Left kidney (tissue), 2 donors: ENCODE results near the gene SNHG17. TPM values are rescaled to one million over a fixed set of nuclear protein-coding genes. Genes with fewer than 3 reads are reported as not detected.
"Not testable (repeated sequence)": the region's sequence is repeated elsewhere in the genome, so short reads cannot be mapped to it uniquely, and the experiment has no call there.

Source experiments
- DNase-seq: peaks from one replicate; pipeline ENCODE4 v3.0.0-alpha.2; 2013
- polyA plus RNA-seq: library from polyadenylated mRNA; unstranded; fragments of 120-200 nt; gene quantifications from one replicate; pipeline ENCODE4 v1.2.1, GENCODE V29; 2013; ENCODE audit not compliant: insufficient read length

The SNHG17 gene
- polyA plus RNA-seq, 1 donor = 43.1 TPM

DNA sequence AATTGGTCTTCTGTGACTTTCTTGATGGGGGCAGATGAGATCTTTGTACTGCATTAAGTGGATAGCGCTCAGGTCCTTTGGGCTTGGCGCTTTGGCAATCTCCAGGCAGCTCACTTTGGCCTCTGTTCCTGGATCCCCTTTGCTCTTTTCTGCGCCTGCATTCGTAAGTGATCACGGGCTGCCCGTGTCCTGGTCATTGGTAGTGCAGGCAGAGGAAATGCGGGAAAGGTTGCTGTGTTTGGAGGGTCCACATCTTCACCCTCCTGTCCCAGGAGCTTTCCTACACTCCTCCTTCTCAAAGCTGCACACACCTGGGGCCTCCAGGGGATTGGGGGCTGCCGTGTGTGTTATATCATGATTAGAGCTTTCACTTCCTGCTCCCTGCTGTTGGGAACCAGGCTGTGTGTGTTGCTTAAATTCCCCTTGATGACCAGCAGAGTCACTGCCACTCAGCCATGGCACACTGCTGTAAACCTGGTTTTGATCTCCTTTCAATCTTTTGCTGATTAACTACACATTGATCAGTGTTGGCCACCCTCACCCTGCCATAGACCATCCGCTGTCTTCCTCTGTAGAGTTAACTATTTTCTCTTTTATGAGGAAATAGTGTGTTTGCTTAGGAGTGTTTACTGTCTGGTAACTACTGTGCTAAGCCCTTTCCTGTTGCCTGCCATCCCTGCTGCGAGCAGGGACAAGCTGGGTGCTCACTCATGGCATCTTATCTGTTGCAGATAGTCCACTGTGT is 13.0 kb upstream of the SNHG17 start:
- no peak for DNase-seq

GRCh38 chr20:38447251-38447661 is 12.1 kb upstream of the SNHG17 start:
- no peak for DNase-seq

DNA sequence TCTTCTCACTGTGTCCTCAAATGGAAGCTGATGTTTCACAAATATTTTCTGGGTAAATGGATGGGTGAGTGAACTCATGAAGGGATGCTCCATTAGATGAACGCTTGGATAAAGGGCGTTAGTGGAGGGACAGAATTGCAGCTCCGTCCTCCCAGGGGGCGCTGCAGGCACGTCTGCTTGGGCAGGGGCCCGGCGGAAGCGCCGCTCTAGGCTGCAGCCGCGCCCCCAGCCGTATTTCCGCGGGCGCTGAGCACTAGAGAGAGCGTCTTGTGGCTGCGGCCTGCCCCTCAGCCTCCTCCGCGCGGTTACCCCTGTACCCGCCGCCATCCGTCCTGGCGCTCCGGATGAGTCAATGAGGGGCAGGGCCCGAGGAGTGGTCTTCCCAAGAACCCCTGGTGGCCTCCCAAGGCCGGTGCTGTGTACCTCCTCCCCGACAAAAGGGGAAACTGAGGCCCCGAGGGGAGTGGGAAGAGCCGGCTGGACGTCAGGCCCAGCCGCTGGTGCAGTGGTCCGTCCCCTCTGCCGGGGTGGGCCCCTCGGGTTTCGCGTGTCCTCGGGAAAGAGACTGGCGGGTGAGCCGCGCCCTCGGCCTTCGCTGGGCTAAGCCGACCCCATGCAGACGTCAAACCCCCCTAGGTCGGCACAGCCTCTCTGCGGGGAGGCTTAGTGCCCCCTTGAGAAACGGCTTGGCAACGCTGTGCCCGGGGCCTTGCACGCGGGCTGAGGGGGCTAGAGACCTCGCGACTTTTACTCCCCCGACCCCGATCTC is 11.5 kb upstream of the SNHG17 start:
- DNase-seq = peak; percentile 88

- no peak for DNase-seq
These were observed 10.8 kb upstream of the SNHG17 start for GRCh38 chr20:38445901-38446425.

- no peak for DNase-seq
These were observed 10.3 kb upstream of the SNHG17 start for GRCh38 chr20:38445381-38445796.

DNA sequence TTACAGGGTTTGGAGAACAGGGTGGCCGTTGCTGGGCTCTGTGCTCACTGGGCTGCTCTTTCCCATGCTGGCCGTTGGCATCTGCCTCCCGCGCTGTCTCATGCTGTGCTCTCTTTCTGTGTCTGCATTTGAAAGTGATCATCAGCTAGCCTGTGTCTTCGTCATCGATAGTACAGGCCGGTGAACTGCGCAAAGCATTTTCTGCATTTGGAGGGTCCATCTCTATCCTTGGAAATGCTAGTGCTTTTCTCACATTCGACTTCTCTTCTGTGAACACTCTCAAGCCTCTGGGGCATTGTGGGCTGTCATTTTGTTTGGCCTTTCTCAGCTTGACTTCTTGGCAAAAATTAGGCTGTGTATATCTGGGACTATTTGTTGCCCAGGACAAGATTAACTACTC is 6.8 kb upstream of the SNHG17 start:
- DNase-seq = no peak

DNA sequence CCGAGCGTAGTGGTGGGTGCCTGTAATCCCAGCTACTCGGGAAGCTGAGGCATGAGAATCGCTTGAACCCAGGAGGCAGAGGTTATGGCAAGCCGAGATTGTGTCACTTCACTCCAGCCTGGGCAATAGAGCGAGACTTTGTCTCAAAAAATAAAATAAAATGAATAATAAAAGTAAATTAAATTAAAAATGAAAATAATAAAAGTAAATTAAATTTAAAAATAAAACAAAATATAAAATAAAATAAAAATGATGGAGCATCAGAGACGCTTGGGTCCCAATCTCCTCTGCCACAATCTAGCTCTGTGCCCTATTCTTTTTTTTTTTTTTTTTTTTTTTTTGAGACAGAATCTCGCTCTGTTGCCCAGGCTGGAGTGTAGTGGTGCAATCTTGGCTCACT is 6.0 kb upstream of the SNHG17 start:
- DNase-seq = not testable (repeated sequence)

DNA sequence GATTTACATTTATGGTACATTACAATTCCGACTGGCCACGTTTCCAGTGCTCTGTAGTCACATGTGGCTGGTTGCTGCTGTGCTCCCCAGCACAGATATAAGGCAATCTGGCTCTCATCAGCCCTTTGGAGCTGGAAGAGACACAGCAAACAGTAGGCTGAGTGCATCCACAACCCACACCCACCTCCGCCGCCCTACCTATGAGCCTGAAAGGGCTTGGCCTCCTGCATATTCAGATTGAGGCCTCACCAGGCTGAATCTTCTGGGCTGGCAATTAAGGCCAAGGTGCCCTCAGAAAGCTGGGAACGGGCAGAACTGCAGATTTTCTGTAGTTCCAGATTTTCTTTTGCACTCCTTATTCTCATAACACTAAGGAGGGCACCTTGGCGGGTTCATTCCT is 2.7 kb upstream of the SNHG17 start:
- DNase-seq = no peak

DNA sequence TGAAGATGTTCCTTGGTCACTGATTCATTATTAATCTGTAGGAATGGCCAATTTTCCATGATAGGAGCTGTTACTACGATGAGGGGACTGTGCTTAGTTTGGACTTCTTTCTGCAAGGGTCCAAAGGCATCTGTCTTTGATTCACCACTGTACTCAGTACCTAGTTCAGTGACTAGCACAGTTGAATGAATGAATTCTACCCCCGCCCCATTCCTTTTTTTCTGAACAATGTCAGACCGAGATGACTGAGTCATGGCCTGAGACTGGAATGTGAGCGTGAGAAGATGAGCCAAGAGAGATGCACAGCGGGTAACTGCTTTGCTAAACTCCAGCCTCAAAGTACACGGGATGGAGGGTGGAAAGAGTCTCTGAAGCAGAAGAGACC is 419 bp upstream of the SNHG17 start:
- DNase-seq = no peak

GRCh38 chr20:38434301-38434741 is 807 bp downstream of the SNHG17 start:
- DNase-seq = no peak

- DNase-seq = no peak
These were observed 1.7 kb downstream of the SNHG17 start for GRCh38 chr20:38433304-38433972.

DNA sequence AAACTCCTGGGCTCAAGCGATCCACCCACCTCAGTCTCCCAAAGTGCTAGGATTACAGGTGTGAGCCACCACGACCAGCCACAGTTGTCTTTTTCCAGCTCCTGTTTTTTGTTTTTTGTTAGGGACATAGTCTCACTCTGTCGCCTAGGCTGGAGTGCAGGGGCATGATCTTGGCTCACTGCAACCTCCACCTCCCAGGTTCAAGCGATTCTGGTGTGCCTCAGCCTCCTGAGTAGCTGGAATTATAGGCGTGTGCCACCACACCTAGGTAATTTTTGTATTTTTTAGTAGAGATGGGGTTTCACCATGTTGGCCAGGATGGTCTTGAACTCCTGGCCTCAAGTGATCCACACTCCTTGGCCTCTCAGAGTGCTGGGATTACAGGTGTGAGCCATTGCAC is 2.3 kb downstream of the SNHG17 start:
- not testable (repeated sequence) for DNase-seq

DNA sequence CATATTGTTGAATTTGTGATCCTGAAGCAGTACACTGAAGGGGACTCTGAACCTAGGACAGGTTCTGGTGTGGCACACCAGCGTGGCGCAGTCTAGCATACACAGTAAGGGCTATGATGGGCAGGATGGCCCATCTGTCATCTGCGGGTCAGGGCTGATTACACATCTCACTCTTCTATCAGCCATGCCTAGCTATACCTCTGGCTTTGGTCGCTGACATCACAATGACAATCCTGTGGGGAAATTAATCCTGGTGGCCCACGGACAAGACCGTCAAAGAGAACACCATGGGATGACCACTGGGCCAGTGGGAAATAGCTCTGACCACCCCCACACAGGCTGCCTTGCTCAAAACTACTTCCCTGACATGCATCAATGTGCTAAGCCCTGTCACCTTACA is 2.8 kb downstream of the SNHG17 start:
- DNase-seq = no peak

DNA sequence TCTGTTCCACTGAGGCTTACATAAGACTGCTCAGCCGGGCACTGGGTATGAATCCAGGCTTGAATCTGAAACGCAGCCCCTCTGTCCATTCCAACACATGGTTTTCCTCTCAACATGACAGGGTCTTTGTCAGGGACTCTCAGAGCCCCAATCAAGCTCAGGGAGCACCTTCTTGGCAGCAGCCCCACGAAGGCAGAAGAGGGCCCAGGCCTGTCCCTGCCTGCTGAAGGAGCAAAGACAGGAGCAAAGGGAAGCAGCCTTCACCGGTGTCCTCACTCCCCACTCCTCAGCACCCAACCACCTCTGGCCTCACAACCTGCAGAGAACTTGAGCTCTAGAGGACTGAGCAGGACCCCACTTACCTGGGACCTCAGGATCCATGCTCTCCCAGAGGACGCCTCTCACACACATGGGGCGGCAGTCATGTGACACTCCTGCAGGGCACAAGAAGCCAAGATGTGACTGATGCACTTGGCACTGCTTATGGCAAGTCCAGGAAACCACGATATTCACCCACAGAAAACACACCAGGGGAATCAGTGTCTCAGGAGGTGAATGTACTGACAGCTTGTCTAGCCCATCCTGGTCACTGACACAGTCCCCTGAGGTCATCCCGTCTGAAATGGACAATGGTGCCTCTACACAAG is 4.3 kb downstream of the SNHG17 start:
- no peak for DNase-seq

DNA sequence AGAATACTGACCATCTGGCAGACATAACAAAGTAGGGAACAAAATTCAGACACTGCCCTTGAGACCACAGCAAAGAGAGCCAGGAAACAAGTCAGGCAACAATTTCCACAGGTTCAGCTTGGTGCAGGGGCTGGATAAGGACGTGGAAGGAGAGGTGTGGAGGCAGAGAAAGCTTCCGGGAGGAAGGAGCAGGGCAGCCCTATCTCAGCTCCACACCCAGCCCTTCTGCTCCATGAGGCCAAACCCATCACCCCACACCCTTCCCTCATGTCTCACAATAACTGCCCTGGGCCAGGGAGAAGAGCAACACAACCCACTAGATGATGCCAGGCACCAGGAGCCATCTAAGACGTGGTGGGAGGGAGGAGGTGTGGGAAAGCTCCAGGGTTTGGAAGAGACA is 5.8 kb downstream of the SNHG17 start:
- DNase-seq = no peak

DNA sequence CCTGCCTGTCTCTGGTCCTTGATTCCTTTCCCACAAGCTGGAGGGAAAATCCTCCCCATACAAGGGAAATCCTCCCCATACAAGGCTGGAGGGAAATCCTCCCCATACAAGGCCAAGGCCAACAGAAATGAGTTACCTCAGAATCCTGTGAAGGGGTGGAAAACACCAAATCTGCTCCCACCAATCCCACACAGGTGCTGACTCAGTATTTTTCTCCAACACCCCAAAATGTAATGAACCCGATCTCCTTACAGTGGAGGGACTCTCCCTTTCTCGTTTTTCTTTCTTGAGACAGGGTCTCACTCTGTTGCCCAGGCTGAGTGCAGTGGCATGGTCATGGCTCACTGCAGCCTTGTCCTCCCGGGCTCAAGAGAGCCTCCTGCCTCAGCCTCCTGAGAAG is 6.3 kb downstream of the SNHG17 start:
- no peak for DNase-seq

GRCh38 chr20:38427655-38428023 is 7.5 kb downstream of the SNHG17 start:
- no peak for DNase-seq

GRCh38 chr20:38426006-38426897 is 8.9 kb downstream of the SNHG17 start:
- no peak for DNase-seq

GRCh38 chr20:38424401-38424800 is 10.7 kb downstream of the SNHG17 start:
- no peak for DNase-seq

DNA sequence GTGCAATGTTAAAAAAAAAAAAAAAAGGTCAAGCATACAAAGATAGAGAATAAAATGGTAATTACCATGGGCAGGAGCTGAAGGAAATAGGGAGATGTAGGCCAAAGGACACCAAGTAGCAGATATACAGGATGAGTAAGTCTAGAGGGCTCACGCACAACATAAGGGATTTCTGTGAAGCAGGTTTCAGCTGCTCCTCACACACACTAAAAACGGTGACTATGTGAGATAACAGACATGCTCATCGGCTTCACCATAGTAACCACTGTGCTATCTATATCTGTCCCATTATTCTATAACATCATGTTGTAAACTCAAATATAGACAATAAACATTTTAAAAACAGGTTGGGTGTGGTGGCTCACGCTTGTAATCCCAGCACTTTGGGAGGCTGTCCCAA is 11.6 kb downstream of the SNHG17 start:
- no peak for DNase-seq

DNA sequence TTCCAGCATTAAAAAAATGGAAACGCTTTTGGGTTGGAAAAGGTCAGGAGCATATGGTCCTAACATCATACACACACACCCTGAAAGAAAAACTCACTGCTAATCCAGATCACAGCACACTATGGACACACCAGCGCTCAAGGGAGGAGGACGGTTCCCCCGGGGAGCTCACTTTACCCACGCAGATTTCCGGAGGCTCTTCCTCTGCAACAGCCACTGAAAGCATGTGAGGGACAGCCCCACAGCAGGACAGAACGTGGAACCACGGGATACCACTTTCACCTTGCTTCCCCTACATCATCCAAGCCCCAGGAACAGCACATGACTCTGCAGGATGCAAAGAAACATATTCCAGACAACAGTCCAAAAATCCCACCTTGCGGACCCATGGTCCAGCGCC is 13.2 kb downstream of the SNHG17 start:
- no peak for DNase-seq
